HFFc6 (cell line): ENCODE measurements around the gene KSR2. TPM values are rescaled to one million over a fixed set of nuclear protein-coding genes. Genes with fewer than 3 reads are reported as not detected.

ENCODE experiments used
- DNase-seq: peaks from one replicate; pipeline ENCODE4 v3.0.0-alpha.2; 2018
- H3K27ac Mint-ChIP-seq: 2 replicates; pipeline ENCODE4 v1.8.0; 2020; ENCODE audit warnings: mild to moderate bottlenecking, mixed read lengths
- H3K27me3 Mint-ChIP-seq: 2 replicates; pipeline ENCODE4 v1.8.0; 2021; ENCODE audit warnings: mild to moderate bottlenecking, moderate library complexity, mixed read lengths; ENCODE audit not compliant: insufficient read depth
- H3K36me3 Mint-ChIP-seq: 2 replicates; pipeline ENCODE4 v1.8.0; 2021; ENCODE audit warnings: low read depth, mixed read lengths
- H3K4me1 Mint-ChIP-seq: 2 replicates; pipeline ENCODE4 v1.8.0; 2020; ENCODE audit warnings: low read depth, mixed read lengths
- H3K4me3 Mint-ChIP-seq: 2 replicates; pipeline ENCODE4 v1.8.0; 2020; ENCODE audit warnings: mild to moderate bottlenecking, moderate library complexity, mixed read lengths
- H3K9me3 Mint-ChIP-seq: 2 replicates; pipeline ENCODE4 v1.8.0; 2020; ENCODE audit warnings: mild to moderate bottlenecking, mixed read lengths
- total RNA-seq, 6 experiments: library from RNA; stranded (reverse); fragmentation: NEBNext Ultra II Directional; extraction: Animal tissue kit (Norgen Biotek cat#: 25700); gene quantifications; 2 replicates in 1 of 6; 3 replicates in 5 of 6; pipeline ENCODE4 v1.2.3, GENCODE V29; 2021
- TF ChIP-seq, protein P1 (sequence below): fragments of 200-600 bp; sonication (generic); IDR thresholded peaks from 2 replicates; pipeline ENCODE4 v1.5.0; 2021; ENCODE audit warnings: antibody characterized with exemption, mild to moderate bottlenecking

The KSR2 gene
- total RNA-seq, 6 experiments from 2014 or later, result 0.09 to 0.22 (median 0.12) TPM; not detected in 2

DNA sequence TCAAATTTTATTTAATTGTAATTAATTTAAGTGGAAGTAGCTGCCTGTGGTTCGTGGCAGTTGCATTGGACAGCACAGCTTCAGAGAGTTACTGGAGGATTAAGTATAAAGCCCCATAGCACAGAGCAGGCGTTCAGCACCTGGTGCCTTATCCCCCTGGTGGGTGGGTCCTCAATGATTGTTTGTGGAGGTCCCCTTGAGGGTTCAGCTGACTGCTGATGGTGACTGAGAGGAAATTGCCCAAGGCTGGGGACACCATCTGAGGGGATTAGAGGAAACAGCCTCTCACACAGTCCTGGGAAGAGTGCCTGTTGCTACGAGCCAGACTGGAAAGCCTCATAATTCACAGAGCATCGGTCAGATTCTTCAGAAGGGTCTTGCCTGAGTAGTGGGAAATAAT lies 524.0 kb downstream of the KSR2 start:
- Mint-ChIP-seq H3K36me3 (no peaks in the 10 kb centered on the region), H3K4me1 (no peaks in the 10 kb centered on the region), H3K27me3 (peaks cover 3% of the 10 kb centered on the region; the same call in 1 of the 2 replicates), H3K4me3 (no peak overlapping the region), H3K9me3 (peaks cover 56% of the 10 kb centered on the region), H3K27ac (no peak overlapping the region)
- no peak for DNase-seq
- TF ChIP-seq, protein P1, sequence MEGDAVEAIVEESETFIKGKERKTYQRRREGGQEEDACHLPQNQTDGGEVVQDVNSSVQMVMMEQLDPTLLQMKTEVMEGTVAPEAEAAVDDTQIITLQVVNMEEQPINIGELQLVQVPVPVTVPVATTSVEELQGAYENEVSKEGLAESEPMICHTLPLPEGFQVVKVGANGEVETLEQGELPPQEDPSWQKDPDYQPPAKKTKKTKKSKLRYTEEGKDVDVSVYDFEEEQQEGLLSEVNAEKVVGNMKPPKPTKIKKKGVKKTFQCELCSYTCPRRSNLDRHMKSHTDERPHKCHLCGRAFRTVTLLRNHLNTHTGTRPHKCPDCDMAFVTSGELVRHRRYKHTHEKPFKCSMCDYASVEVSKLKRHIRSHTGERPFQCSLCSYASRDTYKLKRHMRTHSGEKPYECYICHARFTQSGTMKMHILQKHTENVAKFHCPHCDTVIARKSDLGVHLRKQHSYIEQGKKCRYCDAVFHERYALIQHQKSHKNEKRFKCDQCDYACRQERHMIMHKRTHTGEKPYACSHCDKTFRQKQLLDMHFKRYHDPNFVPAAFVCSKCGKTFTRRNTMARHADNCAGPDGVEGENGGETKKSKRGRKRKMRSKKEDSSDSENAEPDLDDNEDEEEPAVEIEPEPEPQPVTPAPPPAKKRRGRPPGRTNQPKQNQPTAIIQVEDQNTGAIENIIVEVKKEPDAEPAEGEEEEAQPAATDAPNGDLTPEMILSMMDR, result no peak

DNA sequence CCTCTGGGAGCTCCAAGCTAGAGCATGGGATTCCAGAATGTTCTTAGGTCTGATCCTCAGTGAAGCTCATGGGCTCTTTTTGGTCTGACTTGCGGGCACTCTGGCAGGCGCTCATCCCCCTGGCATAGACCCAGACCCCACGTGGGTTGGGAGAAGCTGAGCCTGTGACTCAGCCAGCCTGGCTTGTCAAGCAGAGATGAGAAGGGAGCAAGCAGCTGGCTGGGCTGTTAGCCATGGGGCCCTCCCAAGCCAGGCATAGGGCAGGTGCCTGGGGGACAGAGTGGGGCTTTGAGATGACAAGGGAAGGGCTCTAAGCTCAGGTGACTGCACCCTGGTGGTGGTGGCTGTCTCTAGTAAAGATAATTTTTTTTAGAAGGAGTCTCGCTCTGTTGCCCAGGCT lies 527.0 kb downstream of the KSR2 start:
- DNase-seq, result no peak
- H3K9me3 Mint-ChIP-seq, result peaks cover 39% of the 10 kb centered on the region
- H3K27ac Mint-ChIP-seq, result no peak overlapping the region
- H3K27me3 Mint-ChIP-seq, result peaks cover 3% of the 10 kb centered on the region; the same call in 1 of the 2 replicates
- H3K4me1 Mint-ChIP-seq, result no peaks in the 10 kb centered on the region
- TF ChIP-seq, protein P1, result no peak
- no peak overlapping the region for H3K4me3 Mint-ChIP-seq
- H3K36me3 Mint-ChIP-seq, result no peaks in the 10 kb centered on the region

DNA sequence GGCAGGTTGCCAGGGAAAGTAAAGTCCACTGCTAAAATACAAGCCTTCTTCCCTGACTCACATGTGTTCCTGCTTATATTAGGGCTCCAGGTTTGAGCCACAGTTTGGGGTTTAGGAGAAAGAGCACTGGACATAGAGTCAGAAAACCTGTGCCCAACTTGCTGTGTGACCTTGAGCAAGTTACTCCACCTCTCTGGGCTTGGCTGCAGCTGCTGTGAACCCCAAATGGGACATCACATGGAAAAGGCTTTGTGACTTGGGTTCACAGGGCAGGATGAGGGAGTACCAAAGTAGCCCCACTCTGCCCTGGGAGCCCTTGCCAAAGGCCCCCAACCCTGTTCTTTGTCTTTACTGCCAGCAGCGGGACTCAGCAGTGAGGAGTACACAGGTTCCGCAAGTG lies 528.4 kb downstream of the KSR2 start:
- Mint-ChIP-seq H3K36me3 (no peaks in the 10 kb centered on the region), H3K27ac (no peak overlapping the region), H3K27me3 (peaks cover 3% of the 10 kb centered on the region; the same call in 1 of the 2 replicates), H3K4me1 (no peaks in the 10 kb centered on the region), H3K4me3 (no peak overlapping the region), H3K9me3 (peaks cover 38% of the 10 kb centered on the region)
- TF ChIP-seq, protein P1, result no peak
- DNase-seq, result no peak

DNA sequence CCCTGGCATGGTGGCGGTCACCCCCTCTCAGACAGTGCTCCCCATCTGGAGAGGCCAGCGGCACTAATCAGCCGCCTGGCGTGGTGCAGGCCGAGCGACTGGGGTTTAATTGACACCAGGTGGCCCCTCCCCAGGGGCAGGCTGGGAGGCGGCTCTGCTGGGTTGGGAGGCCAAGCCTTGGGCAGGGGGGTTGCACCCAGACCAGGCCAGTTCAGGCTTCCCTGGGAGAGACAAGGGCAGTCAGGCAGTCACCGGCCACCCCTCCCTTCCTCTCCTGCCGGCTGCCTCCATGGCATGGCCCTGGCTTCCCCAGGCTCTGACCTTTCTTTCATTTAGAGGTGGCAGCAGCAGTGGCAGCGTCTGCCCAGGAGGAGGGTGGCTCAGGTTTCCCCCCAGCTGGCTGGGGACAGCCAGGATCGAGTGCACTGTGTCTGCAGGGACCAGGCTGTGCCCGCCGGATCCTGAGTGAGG lies 529.2 kb downstream of the KSR2 start:
- Mint-ChIP-seq H3K4me1 (no peaks in the 10 kb centered on the region), H3K9me3 (peaks cover 38% of the 10 kb centered on the region), H3K27ac (no peak overlapping the region), H3K4me3 (no peak overlapping the region), H3K36me3 (no peaks in the 10 kb centered on the region), H3K27me3 (peaks cover 3% of the 10 kb centered on the region; the same call in 1 of the 2 replicates)
- no peak for DNase-seq
- TF ChIP-seq, protein P1, result no peak

DNA sequence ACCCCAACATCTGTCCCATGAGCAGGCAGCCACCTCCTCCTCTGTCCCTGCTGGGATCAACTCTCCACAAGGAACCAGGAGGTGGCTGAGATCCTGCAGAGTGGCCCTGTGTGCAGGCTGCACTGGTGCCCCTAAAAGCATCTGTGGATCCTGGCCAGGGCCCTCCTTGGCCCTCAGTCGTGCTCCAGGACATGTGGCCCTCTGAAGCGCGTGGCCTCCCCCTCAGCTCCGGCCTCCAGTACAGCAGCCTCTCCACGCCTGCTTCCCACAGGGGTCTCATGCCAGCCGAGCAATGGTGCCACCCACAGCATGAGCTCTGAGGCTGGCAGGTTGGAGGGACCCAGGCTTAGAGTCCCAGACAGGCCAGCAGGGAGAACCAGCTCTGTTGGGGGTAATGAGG lies 530.0 kb downstream of the KSR2 start:
- Mint-ChIP-seq H3K27ac (no peak overlapping the region), H3K4me3 (no peak overlapping the region), H3K27me3 (peaks cover 3% of the 10 kb centered on the region; the same call in 1 of the 2 replicates), H3K36me3 (no peaks in the 10 kb centered on the region), H3K9me3 (peaks cover 34% of the 10 kb centered on the region), H3K4me1 (no peaks in the 10 kb centered on the region)
- TF ChIP-seq, protein P1, result no peak
- no peak for DNase-seq
